ENCODE measurements around the gene PLA2G15.

The PLA2G15 gene

DNA sequence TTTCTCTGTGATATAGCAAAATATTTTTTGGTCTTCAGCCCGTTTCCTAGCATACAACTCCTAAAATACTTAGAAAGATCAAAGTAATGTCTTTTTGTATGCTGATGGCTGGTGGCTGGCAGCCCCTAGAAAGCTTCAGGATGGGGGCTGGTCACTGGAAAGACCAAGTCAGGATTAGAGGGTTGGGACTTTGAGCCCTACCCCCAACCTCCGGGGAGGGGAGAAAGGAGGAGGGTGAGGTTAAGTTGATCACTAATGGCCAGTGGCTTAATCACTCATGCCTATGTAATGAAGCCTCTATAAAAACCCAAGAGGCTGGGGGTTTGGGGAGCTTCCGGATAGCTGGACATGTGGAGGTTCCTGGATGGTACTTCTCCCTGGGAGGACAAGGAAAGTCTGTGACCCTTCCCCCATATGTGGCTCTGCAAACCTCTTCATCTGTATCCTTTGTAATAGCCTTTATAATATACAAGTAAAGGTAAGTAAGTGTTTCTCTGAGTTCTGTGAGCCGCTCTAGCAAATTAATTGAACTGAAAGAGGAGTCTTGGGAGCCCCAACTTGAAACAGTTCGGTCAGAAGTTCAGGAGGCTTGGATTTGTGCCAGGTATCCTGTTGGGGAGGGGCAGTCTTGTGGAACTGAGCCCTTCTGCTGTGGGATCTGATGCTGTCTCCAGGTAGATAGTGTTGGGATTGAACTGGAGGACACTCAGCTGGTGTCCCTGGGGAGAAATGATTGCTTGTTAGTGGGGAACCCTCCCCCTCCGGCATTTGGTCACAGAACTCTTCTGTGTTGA is 22.6 kb downstream of the PLA2G15 start:
- H3K27ac ChIP-seq (ENCODE audit: poor library complexity, severe bottlenecking): no peak overlapping the region
- peaks cover 8% of the 10 kb centered on the region for H3K4me1 ChIP-seq (ENCODE audit: insufficient read depth, poor library complexity, severe bottlenecking)
- DNase-seq (ENCODE audit: low spot score) (no peak), ATAC-seq (ENCODE audit: low read depth) (no peak)
- TF ChIP-seq CTCF (IDR thresholded peaks at IDR 0.05; ENCODE audit: poor library complexity, severe bottlenecking): no peak
- H3K27me3 ChIP-seq (ENCODE audit: insufficient read depth, poor library complexity, severe bottlenecking): no peaks in the 10 kb centered on the region
- H3K9me3 ChIP-seq (ENCODE audit: severe bottlenecking): no peaks in the 10 kb centered on the region
- H3K36me3 ChIP-seq (ENCODE audit: low read depth): peaks cover 17% of the 10 kb centered on the region
- H3K4me3 ChIP-seq (ENCODE audit: severe bottlenecking): no peak overlapping the region

DNA sequence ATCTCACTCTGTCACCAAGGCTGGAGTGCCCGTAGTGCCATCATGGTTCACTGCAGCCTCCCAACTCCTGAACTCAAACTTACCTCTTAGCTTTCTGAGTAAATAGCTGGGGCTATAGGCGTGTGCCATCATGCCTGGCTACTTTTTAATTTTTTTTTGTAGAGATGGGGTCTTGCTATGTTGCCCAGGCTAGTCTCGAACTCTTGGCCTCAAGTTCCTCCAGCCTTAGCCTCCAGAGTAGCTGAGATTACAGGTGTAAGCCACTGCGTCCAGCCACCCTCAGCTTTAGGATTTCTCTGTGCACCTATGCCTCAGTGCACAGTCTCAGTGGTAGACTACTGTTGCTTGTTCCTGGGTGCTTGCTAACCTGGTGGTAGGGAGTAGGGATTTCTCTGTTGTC is 24.6 kb downstream of the PLA2G15 start:
- Histone ChIP-seq H3K27ac (ENCODE audit: poor library complexity, severe bottlenecking) (no peak overlapping the region), H3K4me1 (ENCODE audit: insufficient read depth, poor library complexity, severe bottlenecking) (peaks cover 14% of the 10 kb centered on the region)
- ATAC-seq (ENCODE audit: low read depth): no peak

GRCh38 chr16:68270353-68270752 is 25.2 kb downstream of the PLA2G15 start:
- Histone ChIP-seq H3K27me3 (ENCODE audit: insufficient read depth, poor library complexity, severe bottlenecking) (no peaks in the 10 kb centered on the region), H3K36me3 (ENCODE audit: low read depth) (peaks cover 31% of the 10 kb centered on the region)
- TF ChIP-seq CTCF (IDR thresholded peaks at IDR 0.05; ENCODE audit: poor library complexity, severe bottlenecking): no peak

More for the DNA sequence above, 24.6 kb downstream of the PLA2G15 start:
- no peak for TF ChIP-seq CTCF (IDR thresholded peaks at IDR 0.05; ENCODE audit: poor library complexity, severe bottlenecking)
- peaks cover 27% of the 10 kb centered on the region for H3K36me3 ChIP-seq (ENCODE audit: low read depth)
- H3K4me3 ChIP-seq (ENCODE audit: severe bottlenecking): no peak overlapping the region
- DNase-seq (ENCODE audit: low spot score): no peak
- no peaks in the 10 kb centered on the region for H3K9me3 ChIP-seq (ENCODE audit: severe bottlenecking)
- H3K27me3 ChIP-seq (ENCODE audit: insufficient read depth, poor library complexity, severe bottlenecking): no peaks in the 10 kb centered on the region

DNA sequence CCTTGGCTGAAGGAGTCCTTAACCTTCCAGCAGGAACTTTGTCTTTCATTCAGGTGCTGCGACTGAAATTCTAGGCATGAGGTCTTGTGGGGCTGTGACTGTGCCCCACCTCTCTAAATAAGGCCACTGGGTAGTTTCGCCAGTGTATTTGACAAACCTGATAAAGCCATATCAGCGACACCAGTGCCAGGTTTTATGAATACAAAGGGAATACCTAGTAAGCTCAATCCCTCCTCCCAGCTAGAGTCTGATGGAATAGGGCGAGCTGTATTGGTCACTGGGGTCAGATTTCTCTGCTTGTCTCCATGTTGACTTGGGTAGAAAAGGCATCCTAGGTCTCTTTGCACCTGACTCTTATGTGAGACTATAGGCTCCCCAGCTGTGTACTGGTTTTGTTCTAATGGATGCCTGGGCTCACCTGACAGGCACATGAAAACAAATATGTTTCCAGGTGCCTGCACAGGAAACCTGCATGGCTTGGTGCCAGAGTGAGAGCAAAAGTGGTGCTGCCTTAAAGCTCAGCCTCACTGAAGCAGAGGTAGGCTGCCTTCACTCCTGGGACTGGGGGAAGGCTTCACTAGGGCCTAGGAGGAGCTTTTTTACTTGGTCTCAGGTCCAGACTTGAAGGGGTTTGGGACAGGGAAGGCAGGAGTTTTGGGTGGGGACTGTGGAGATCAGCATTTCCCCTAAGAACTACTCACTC is 27.5 kb downstream of the PLA2G15 start:
- Histone ChIP-seq H3K27me3 (ENCODE audit: insufficient read depth, poor library complexity, severe bottlenecking) (no peaks in the 10 kb centered on the region), H3K4me3 (ENCODE audit: severe bottlenecking) (no peak overlapping the region), H3K36me3 (ENCODE audit: low read depth) (peaks cover 34% of the 10 kb centered on the region), H3K27ac (ENCODE audit: poor library complexity, severe bottlenecking) (no peak overlapping the region), H3K4me1 (ENCODE audit: insufficient read depth, poor library complexity, severe bottlenecking) (peaks cover 23% of the 10 kb centered on the region), H3K9me3 (ENCODE audit: severe bottlenecking) (no peaks in the 10 kb centered on the region)
- no peak for TF ChIP-seq CTCF (IDR thresholded peaks at IDR 0.05; ENCODE audit: poor library complexity, severe bottlenecking)
- ATAC-seq (ENCODE audit: low read depth) (peak; percentile 25; the same call in 1 of the 3 replicates), DNase-seq (ENCODE audit: low spot score) (no peak)

More at GRCh38 chr16:68270353-68270752, 25.2 kb downstream of the PLA2G15 start:
- ATAC-seq (ENCODE audit: low read depth) (no peak), DNase-seq (ENCODE audit: low spot score) (no peak)
- peaks cover 17% of the 10 kb centered on the region for H3K4me1 ChIP-seq (ENCODE audit: insufficient read depth, poor library complexity, severe bottlenecking)
- H3K9me3 ChIP-seq (ENCODE audit: severe bottlenecking): no peaks in the 10 kb centered on the region
- H3K27ac ChIP-seq (ENCODE audit: poor library complexity, severe bottlenecking): no peak overlapping the region
- no peak overlapping the region for H3K4me3 ChIP-seq (ENCODE audit: severe bottlenecking)

Data from RWPE2 (cell line).